OCI-LY1 (cell line): ENCODE results near the gene TADA3.

Experiments used
- EZH2 ChIP-seq: fragments of 200-600 bp; sonication (generic), shearing (Covaris generic); IDR thresholded peaks from 2 replicates; pipeline ENCODE4 v1.8.0; 2017; ENCODE audit warnings: borderline replicate concordance, mixed run types, mild to moderate bottlenecking, antibody characterized with exemption, low read length, moderate library complexity, mixed read lengths
- TF ChIP-seq, protein P1 (sequence below): fragments of 200-600 bp; sonication (generic), shearing (Covaris generic); IDR thresholded peaks from 2 replicates; pipeline ENCODE4 v1.5.1; 2017; ENCODE audit warnings: mild to moderate bottlenecking, antibody characterized with exemption, low read length, moderate library complexity, mixed read lengths

DNA sequence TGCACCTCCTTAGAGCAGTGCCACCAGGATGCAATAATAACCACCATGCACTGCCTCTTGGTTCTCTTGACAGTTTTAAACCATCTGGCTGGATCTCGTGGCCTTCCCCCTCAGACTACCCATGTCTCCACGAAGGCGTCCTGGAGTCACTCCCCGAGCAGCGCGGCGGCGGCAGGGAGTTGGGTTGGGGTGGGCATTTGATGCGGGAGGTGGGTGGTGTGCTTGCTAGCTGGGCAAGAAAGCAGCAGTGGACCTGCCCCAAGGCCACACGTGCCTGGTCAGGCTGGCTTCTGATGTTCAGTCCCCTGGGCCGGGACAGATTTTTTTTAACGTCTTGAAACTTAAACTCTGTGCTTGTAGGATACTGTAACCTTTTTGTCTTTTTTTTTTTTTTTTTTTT, 13.9 kb upstream of the TADA3 start:
- TF ChIP-seq, protein P1, sequence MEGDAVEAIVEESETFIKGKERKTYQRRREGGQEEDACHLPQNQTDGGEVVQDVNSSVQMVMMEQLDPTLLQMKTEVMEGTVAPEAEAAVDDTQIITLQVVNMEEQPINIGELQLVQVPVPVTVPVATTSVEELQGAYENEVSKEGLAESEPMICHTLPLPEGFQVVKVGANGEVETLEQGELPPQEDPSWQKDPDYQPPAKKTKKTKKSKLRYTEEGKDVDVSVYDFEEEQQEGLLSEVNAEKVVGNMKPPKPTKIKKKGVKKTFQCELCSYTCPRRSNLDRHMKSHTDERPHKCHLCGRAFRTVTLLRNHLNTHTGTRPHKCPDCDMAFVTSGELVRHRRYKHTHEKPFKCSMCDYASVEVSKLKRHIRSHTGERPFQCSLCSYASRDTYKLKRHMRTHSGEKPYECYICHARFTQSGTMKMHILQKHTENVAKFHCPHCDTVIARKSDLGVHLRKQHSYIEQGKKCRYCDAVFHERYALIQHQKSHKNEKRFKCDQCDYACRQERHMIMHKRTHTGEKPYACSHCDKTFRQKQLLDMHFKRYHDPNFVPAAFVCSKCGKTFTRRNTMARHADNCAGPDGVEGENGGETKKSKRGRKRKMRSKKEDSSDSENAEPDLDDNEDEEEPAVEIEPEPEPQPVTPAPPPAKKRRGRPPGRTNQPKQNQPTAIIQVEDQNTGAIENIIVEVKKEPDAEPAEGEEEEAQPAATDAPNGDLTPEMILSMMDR = no peak
- no peak for TF ChIP-seq EZH2
